Ureter (tissue), 1 donor: ENCODE data around the gene RGS9BP. TPM values are rescaled to one million over a fixed set of nuclear protein-coding genes. Genes with fewer than 3 reads are reported as not detected.
"Not testable (repeated sequence)": the region's sequence is repeated elsewhere in the genome, so short reads cannot be mapped to it uniquely, and the experiment has no call there.

ENCODE experiments used
- DNase-seq: peaks from one replicate; pipeline ENCODE4 v3.0.0-alpha.2; 2020; ENCODE audit warnings: low spot score
- total RNA-seq: library from RNA; stranded (reverse); gene quantifications from one replicate; pipeline ENCODE4 v1.2.4, GENCODE V29; 2023
- donor health status: DM: yes; HTN: yes; CAD: no.

The RGS9BP gene
- total RNA-seq, 1 donor from 2014 or later: 0.16 TPM

DNA sequence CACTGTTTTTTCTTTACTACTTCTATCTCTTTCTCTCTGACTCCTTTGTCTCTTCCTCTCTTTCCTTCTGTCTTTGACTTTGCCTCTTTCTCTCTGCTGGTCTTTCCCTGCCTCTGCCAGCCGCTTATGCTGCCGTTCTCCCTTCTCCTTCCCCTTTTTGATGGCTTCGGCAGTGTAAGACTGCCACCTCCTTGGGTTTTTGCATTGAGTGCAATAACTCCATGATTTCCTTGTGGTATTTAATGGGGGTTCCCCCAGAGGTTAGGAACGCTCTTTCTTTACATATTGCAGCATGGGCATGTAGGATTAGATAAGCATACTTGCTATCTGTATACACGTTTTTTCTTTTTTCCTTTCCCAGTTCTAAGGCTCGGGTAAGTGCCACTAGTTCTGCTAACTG, 19.9 kb downstream of the RGS9BP start:
- not testable (repeated sequence) for DNase-seq

DNA sequence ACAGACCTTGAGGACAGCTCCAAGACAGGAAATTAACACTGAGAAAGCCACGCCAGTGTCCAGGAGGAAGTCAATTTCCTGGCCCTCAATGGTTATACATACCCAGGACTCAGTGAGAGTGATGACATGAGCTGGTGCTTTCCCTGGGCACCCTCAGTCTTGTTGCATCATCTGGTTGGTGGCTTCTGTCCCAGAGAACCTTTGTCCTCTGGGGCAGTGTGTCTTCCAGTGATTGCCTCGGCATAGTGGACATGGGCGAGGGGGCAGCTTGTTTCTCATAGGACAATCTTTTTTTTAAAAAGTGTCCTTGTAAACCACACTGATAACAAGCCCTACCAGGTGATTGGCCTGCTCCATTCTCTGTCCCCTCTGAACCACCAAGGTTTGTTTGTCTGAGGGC, 21.1 kb downstream of the RGS9BP start:
- DNase-seq: not testable (repeated sequence)

DNA sequence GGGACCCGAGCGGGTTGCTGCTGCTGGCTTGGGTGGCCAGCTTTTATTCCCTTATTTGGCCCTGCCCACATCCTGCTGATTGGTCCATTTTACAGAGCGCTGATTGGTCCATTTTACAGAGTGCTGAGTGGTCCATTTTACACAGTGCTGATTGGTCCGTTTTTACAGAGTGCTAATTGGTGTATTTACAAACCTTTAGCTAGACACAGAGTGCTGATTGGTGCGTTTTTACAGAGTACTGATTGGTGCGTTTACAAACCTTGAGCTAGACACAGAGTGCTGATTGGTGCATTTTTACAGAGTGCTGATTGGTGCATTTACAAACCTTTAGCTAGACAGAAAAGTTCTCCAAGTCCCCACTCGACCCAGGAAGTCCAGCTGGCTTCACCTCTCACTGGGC, 24.5 kb downstream of the RGS9BP start:
- DNase-seq: not testable (repeated sequence)

DNA sequence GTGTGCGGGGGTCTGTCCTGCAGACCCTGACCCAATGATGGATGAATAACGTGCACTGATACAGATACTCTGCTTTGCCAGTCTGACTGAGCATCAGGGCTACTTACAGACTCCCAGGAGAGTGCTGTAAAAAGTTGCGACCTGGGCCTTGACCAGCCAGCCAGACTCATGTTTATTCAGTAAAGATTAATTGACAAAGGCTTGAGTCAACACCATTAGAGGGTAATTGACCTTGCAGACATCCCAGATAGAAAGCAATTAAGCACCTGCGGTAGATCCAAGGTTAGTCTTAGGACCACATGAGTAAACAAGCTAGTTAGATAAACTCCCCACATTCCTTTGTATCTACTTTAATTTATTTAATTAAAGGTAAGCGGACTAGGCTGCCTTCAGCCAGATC, 26.4 kb downstream of the RGS9BP start:
- no peak for DNase-seq

DNA sequence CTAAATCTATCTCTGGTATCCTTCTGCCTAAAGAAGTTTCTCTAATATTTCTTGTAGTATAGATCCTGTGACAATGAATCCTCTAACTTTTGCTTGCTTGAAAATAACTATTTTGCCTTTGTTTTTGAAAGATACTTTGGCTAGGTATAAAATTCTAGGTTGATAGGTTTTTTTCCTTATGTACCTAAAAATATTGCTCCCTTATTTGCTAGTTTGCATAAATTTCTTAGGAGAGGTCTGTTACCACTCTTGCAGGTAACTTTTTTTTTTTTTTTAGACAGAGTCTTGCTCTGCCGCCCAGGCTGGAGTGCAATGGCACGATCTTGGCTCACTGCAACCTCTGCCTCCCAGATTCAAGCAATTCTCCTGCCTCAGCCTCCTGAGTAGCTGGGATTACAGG, 28.4 kb downstream of the RGS9BP start:
- DNase-seq: not testable (repeated sequence)

DNA sequence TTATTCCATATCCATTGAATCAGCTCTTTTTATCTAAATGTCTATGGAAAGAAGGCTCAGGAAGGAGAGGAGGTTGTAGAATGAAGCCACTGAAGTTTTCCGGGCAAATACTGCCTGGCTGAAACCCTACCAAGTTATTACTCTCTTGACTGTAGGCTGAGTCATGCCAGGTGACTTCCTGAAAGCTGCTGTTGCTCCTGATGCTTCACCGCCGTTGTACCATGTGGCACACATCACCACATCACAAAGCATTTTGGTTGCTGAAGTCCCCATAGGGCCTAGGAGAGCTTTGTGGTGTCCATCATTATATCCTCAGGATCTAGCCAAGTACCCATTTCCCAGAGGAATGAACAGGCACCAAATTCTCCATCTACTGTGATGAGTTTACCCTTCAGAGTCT, 32.8 kb downstream of the RGS9BP start:
- no peak for DNase-seq

DNA sequence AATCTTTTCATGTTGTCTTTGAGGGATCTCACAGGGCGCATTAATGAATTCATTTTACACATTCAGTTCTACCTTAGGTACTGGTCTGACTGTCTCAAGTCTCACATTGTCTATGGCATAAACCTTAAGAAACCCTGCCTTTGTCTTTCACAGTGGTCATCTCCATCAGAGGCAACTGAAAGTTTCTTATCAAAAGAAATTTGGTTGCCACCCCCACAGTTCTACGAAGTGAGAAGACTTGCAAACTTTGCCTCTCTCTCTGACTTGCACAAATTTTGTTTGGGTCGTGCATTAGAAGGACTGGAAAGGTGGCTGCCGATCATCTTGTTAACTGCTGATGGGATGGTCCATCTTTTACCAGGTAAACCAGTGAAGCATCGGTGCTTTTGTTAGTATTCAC, 33.4 kb downstream of the RGS9BP start:
- no peak for DNase-seq

DNA sequence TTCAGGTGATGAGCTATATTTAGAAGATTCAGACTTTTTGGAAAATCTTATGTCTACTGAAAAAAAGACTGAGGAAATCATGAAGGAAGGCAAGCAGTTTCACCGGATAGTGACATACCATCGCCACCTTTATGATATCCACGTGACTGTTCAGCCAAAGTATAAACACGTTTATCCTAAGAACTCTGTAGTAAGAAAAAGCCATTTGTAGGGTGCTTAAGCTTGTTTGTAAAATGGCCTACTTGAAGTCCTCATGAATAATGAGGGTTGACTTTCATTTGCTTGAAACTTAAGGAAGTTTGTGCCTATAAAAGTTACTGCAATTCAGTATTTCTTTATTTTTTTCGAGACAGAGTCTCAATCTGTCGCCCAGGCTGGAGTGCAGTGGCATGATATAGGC, 36.1 kb downstream of the RGS9BP start:
- DNase-seq: no peak

DNA sequence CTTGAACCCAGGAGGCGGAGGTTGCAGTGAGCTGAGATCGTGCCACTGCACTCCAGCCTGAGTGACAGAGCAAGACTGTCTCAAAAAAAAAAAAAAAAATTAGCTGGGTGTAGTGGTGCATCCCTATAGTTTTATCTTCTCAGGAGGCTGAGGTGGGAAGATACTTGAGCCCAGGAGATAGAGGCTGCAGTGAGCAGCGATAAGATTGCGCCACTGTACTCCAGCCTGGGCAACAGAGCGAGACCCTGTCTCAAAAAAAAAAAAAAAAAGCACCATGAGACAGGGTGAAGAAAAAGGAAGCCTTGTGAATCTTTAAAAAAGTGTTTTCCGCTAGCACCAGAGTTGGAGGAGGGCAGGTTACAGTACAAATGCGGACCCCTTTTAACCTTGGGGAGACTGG, 40.6 kb downstream of the RGS9BP start:
- DNase-seq: not testable (repeated sequence)

DNA sequence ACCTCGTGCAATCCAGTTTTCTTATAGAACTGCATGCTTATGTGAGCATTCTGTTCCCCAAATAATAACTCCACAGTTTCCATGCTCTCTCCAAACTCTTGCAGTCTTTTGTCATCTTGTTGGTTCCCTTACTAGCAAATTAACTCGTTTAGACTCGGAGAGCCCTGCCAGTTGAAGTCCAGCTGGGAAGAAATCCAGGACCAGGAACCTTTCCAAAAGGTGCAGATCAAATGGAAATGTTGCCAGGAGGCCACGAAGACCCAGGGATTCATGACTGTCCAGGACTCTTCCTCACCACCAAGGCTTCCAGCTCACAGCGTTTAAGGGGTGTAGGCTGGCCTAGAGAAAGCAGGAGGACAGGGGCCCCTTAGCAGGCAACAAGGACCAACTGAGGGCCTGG, 41.8 kb downstream of the RGS9BP start:
- DNase-seq: no peak

DNA sequence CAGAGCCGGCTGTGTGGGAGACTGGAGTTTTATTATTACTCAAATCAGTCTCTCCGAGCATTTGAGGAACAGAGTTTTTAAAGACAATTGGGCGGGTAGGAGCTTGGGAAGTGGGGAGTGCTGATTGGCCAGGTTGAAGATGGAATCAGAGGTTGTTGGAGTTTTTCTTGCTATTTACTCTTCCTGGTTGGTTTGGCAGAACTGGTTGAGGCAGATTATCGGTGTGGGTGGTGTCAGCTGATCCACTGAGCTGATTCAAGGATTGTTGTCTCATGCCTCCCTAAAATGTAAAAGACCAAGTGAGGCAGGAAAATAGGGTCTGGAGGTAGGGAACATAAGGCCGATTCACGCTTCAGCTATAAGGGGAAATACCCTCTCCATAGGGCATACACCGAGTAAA, 42.6 kb downstream of the RGS9BP start:
- DNase-seq: peak; percentile 69

DNA sequence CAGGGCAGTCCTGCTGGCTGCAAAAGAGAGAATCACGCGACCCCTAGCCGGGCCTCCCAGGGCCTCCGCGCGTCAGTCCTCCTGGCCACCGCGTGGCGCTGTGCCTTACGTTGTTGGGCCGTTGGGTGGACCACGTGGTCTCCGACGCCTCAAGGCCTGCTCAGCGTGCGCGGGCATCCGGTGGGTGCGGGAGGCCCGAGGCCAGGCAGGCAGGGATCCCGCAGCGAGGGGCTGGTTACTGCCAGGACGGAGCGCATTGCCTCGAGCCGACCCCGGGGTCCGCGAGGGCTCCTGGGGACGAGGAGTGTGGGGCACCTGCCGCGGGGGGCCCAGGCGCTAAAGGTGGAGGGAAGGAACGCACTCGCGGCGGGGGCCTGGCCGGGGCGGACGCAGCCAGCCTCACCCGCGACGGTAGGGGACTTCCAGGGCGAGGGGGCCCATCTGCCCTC, 44.0 kb downstream of the RGS9BP start, which contains the start of gene TDRD12:
Gene TDRD12 (plus strand): TSS at position 157 of the 449 bp plus-strand sequence. CDS start 306 bp downstream, outside the sequence.
- DNase-seq: no peak

DNA sequence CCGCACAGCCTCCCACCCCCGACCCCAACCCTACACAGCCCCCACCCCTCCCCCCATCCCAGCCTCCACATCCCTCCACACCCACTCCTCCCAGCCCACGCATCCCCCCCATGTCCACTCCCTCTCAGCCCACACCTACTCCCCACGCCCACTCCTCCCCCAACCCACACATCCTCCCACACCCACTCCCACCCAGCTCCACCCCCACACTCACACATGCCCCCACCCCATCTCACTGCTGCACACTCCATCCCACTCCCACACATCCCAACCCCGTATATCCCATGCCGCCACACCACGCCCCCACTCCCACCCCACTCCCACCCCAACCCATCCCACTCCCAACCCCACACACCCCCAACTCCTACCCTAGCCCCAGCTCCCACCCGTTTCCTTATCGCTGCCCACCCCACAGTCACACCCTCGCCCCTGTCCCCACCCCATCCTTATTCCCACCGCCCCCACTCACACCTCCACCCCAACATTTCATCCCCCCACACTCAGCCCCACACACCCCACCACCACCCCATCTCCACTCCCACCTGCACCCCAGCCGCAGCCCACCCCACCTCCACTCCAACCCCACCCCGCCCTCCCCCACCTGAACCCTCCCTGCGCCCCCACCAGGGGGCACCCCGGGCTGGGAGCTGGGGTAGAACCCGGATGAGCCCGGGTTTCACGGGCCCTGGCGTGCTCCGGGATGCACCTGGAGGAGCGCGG, 44.7 kb downstream of the RGS9BP start:
- DNase-seq: no peak

DNA sequence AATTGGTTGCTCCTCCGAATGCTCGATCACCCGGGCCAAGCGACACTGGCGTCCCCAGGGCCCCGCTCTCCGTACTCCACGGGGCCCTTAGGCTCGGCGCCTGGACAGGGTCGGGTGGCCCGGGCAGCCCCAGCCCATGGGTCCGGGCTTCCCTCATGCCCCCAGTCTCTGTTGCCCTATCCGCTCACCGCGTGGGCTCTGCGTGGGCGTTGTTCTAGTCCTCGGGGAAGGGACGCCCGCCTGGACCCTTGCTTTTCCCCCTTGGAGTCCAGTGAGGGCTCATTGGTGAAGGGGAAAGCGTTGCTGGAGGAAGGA, 45.2 kb downstream of the RGS9BP start:
- no peak for DNase-seq

Other genes starting within 250 kb of the RGS9BP start
- 71.8 TPM for gene PDCD5, start 94.7 kb upstream of the RGS9BP start, total RNA-seq
- 53.7 TPM for gene ANKRD27, start 668 bp upstream of the RGS9BP start, total RNA-seq
- 17.0 TPM for gene NUDT19, start 16.0 kb downstream of the RGS9BP start, total RNA-seq
- gene TDRD12, start 43.9 kb downstream of the RGS9BP start, total RNA-seq: 0.34 TPM
- 0.70 TPM for gene SLC7A9, start 193.9 kb downstream of the RGS9BP start, total RNA-seq